Activated T-helper 2 cell treated with anti-CD3 and anti-CD28 coated beads, Interferon-gamma antibody, Interleukin-2, Interleukin-4, amounts not matched to agents 10 μg/mL and 5 μg/mL and 100 μg/mL, durations not matched to agents 14 hours and 24 hours and 36 hours (primary cell): ENCODE measurements around the gene MYO9A. TPM values are rescaled to one million over a fixed set of nuclear protein-coding genes. Genes with fewer than 3 reads are reported as not detected.
"Not testable (repeated sequence)": the region's sequence is repeated elsewhere in the genome, so short reads cannot be mapped to it uniquely, and the experiment has no call there.

ENCODE experiments used
- DNase-seq: peaks from one replicate; pipeline ENCODE4 v3.0.0; 2021; ENCODE audit warnings: low spot score
- H3K27ac Mint-ChIP-seq: one replicate; pipeline ENCODE4 v1.8.0; 2021; ENCODE audit warnings: mixed read lengths
- H3K27me3 Mint-ChIP-seq: one replicate; pipeline ENCODE4 v1.8.0; 2021; ENCODE audit warnings: low read depth, mixed read lengths
- H3K36me3 Mint-ChIP-seq: one replicate; pipeline ENCODE4 v1.8.0; 2021; ENCODE audit warnings: low read depth, mixed read lengths
- H3K4me1 Mint-ChIP-seq: one replicate; pipeline ENCODE4 v1.8.0; 2021; ENCODE audit warnings: low read depth, mixed read lengths
- H3K4me3 Mint-ChIP-seq: one replicate; pipeline ENCODE4 v1.8.0; 2021; ENCODE audit warnings: low read depth, mild to moderate bottlenecking, moderate library complexity, mixed read lengths
- H3K9me3 Mint-ChIP-seq: one replicate; pipeline ENCODE4 v1.8.0; 2021; ENCODE audit warnings: mixed read lengths
- intact Hi-C: fragments of 100-400 bp; cut with micrococcal nuclease; formaldehyde crosslinking; loops from one replicate; pipeline ENCODE4 v1.15.1; 2023
- total RNA-seq: library from RNA; stranded (reverse); gene quantifications from 2 replicates; pipeline ENCODE4 v1.2.3, GENCODE V29; 2022

The MYO9A gene
- total RNA-seq, 1 donor from 2014 or later = 26.2 TPM

DNA sequence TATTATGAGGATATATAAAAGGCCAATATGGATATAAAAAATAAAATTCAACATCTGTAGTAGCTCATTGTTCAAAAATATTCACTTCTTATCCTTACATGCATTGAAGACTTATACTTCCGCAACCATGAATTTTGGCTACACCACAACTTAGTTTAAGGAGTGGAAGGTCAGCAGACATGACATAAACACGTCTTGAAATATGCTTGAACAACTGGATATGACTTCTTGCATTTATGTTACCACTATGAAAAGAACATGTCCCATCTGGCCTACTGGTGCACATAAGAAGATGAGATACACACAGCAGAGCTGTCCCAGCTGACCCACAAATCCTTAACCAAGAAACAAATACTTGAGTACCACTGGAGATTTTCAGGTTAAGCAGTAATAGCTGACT, 52.1 kb downstream of the MYO9A start:
- H3K36me3 Mint-ChIP-seq = no peaks in the 10 kb centered on the region
- no peak overlapping the region for H3K27ac Mint-ChIP-seq
- H3K9me3 Mint-ChIP-seq = no peaks in the 10 kb centered on the region
- intact Hi-C loops = no loop called here
- H3K4me3 Mint-ChIP-seq = no peak overlapping the region
- no peaks in the 10 kb centered on the region for H3K4me1 Mint-ChIP-seq
- no peak for DNase-seq
- H3K27me3 Mint-ChIP-seq = no peaks in the 10 kb centered on the region

DNA sequence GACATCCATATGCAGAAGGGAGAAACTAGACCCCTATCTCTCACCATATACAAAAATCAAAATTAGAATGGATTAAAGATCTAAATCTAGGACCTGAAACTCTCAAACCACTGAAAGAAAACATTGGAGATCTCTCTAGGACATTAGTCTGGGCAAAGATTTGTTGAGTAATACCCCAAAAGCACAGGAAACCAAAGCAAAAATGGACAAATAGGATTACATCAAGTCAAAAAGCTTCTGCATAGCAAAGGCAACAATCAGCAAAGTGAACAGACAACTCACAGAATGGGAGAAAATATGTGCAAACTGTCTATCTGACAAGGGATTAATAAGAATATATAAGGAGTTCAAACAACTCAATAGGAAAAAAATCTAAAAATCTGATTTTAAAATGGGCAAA, 54.8 kb downstream of the MYO9A start:
- H3K27me3 Mint-ChIP-seq = no peaks in the 10 kb centered on the region
- H3K27ac Mint-ChIP-seq = no peak overlapping the region
- intact Hi-C loops = no loop called here
- H3K4me1 Mint-ChIP-seq = no peaks in the 10 kb centered on the region
- no peaks in the 10 kb centered on the region for H3K36me3 Mint-ChIP-seq
- H3K4me3 Mint-ChIP-seq = no peak overlapping the region
- no peak for DNase-seq
- H3K9me3 Mint-ChIP-seq = no peaks in the 10 kb centered on the region

DNA sequence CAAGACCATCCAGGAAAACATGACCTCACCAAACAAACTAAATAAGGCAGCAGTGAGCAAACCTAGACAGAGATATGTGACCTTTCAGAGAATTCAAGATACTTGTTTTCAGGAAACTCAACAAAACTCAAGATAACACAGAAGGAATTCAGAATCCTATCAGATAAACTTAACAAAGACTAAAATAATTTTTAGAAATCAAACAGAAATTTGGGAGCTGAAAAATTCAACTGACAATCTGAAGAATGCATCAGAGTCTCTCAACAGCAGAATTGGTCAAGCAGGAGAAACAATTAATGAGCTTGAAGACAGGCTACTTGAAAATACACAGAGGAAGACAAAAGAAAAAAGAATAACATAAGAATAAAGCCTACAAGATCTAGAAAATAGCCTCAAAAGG, 55.6 kb downstream of the MYO9A start:
- no peak for DNase-seq
- intact Hi-C loops = no loop called here
- Mint-ChIP-seq H3K9me3 (no peaks in the 10 kb centered on the region), H3K4me1 (peaks cover 4% of the 10 kb centered on the region), H3K27ac (no peak overlapping the region), H3K4me3 (no peak overlapping the region), H3K27me3 (no peaks in the 10 kb centered on the region), H3K36me3 (no peaks in the 10 kb centered on the region)

DNA sequence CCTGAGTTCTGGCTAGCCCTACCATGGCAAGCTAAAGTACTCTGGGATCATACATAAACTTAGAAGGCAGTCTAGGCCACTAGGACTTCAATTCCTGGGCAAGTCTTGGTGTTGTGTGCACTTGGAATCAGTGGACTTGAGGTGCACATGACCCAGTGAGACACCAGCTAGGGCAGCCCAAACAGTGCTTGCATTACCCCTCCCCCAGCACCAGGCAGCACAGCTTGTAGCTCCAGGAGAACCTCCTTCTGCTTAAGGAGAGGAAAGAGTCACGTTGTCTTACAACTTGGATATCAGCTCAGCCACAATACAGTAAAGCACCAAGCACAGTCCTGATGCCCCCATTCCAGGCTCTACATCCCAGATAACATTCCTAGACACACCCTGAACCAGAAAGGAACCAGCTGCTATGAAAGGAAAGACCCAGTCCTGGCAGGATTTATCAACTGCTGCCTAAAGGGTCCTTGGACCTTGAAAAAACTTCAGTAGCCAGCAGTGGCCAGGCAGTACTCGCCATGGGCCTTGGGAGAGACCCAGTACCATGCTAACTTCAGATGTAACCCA, 57.2 kb downstream of the MYO9A start:
- H3K9me3 Mint-ChIP-seq = no peaks in the 10 kb centered on the region
- H3K27me3 Mint-ChIP-seq = no peaks in the 10 kb centered on the region
- no peak overlapping the region for H3K4me3 Mint-ChIP-seq
- H3K4me1 Mint-ChIP-seq = peaks cover 4% of the 10 kb centered on the region
- no peaks in the 10 kb centered on the region for H3K36me3 Mint-ChIP-seq
- no peak for DNase-seq
- intact Hi-C loops = no loop called here
- H3K27ac Mint-ChIP-seq = no peak overlapping the region

DNA sequence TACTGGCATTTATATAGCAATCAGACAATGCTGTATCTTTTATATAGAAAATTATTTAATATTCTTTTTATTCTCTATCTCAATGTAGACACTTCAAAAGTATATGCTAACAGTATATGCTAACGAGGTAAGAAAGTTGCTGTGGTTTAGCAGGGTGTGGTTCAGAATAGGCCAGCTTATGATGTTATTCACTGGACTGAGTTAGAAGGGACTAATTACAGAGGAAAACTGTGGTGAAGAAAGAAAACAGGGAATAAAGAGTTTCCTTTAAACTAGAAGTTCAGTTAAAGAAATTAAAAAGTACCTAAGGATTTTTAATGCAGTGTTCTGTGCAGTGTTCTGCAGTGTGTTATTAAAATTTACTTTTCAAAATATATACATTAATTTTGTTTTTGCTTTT, 59.4 kb downstream of the MYO9A start:
- H3K27ac Mint-ChIP-seq = no peak overlapping the region
- intact Hi-C loops = no loop called here
- H3K9me3 Mint-ChIP-seq = peaks cover under 1% of the 10 kb centered on the region

DNA sequence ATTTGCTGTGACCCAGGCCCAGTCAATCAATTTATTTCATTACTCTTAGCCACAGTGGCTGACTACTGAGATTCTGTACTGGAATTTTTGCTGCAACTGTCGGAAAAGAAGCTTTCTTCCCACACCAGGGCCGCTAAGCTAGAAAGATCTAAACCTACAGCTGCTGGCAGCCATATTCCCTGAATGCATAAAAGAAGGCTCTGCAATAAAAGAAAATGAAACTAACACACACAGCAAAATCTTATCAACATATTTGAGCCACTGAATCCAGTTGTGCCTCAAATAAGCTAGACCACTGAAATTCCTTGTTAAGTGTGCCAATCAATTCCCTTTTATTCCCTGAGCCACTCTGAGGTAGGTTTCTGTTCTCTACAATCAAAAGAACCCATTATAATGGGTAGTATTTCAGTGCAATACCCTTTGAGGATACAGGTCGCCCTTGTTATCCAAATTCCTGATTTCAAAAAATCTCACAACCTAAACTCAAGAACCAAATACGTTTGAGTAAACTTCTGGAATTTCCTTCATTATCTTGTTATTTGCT, 60.3 kb downstream of the MYO9A start:
- Mint-ChIP-seq H3K9me3 (peaks cover 4% of the 10 kb centered on the region), H3K4me1 (peaks cover 4% of the 10 kb centered on the region), H3K4me3 (no peak overlapping the region), H3K27ac (no peak overlapping the region), H3K27me3 (no peaks in the 10 kb centered on the region), H3K36me3 (no peaks in the 10 kb centered on the region)
- no peak for DNase-seq
- intact Hi-C loops = no loop called here

More for the DNA sequence above, 59.4 kb downstream of the MYO9A start:
- no peaks in the 10 kb centered on the region for H3K27me3 Mint-ChIP-seq
- no peaks in the 10 kb centered on the region for H3K36me3 Mint-ChIP-seq
- peaks cover 4% of the 10 kb centered on the region for H3K4me1 Mint-ChIP-seq
- no peak overlapping the region for H3K4me3 Mint-ChIP-seq
- DNase-seq = no peak

DNA sequence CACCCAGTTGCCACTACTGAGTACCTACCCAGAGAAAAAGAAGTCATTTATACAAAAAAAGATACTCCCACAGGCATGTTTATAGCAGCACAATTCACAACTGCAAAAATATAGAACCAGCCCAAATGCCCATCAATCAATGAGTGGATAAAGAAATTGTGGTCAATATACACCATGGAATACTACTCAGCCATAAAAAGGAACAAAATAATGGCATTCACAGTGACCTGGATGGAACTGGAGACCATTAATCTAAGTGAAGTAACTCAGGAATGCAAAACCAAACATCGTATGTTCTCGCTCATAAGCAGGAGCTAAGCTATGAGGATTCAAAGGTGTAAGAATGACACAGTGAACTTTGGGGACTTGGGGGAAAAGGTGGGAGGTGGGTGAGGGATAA, 61.7 kb downstream of the MYO9A start:
- H3K4me3 Mint-ChIP-seq, H3K27me3 Mint-ChIP-seq, H3K27ac Mint-ChIP-seq, H3K4me1 Mint-ChIP-seq, H3K36me3 Mint-ChIP-seq, intact Hi-C loops, DNase-seq, H3K9me3 Mint-ChIP-seq: not testable (repeated sequence)

DNA sequence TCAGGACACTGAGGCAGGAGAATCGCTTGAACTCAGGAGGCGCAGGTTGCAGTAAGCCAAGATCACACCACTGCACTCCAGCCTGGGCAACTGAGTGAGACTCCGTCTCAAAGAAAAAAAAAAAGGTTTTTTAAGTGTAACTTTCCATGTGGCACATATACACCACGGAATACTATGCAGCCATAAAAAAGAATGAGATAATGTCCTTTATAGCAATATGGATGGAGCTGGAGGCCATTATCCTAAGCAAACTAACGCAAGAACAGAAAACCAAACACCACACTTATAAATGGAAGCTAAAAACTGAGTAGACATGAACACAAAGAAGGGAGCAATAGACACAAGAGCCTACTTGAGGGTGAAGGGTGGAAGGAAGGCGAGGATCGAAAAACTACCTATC, 64.7 kb downstream of the MYO9A start:
- H3K9me3 Mint-ChIP-seq, DNase-seq, H3K27me3 Mint-ChIP-seq, intact Hi-C loops, H3K4me3 Mint-ChIP-seq, H3K27ac Mint-ChIP-seq, H3K36me3 Mint-ChIP-seq, H3K4me1 Mint-ChIP-seq: not testable (repeated sequence)

DNA sequence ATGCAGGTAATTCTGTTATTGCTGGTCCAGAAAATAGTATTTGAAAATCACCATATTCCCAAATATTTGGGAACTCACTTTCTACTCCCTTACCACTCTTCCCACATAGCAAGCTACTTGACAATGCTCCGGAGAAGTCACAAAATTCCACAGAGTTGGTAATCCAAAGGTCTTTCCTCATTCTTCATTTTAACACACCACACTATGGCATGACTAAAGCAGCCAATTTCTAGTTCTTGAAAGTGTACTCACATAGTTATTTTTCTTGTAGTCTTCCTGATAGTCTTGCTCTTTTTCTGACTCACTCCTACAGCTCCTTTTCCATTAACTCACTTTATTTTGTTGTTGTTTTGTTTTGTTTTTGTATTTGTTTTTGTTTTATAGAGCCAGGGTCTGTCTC, 67.2 kb downstream of the MYO9A start:
- H3K27ac Mint-ChIP-seq = no peak overlapping the region
- H3K4me3 Mint-ChIP-seq = no peak overlapping the region
- no peaks in the 10 kb centered on the region for H3K4me1 Mint-ChIP-seq
- peaks cover 4% of the 10 kb centered on the region for H3K9me3 Mint-ChIP-seq
- no peak for DNase-seq
- intact Hi-C loops = no loop called here
- no peaks in the 10 kb centered on the region for H3K36me3 Mint-ChIP-seq
- no peaks in the 10 kb centered on the region for H3K27me3 Mint-ChIP-seq

DNA sequence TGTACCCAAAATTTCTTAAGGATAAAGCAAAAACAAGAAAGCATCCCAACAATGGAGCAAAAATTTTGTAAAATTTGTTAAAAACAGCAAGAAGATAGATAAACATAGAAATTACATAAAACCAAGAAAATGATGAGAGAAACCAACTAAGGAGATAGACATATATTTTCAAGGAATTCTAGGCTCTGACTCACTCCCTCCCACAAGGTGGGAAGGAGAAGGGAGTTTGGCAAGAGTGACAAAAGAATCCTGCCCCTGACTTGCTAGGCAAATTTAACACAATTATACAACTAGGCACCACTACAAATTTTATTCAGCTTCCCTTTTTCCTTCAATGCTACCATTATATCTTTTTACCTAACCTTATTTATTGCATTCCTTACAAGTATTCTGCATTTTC, 70.9 kb downstream of the MYO9A start:
- H3K27ac Mint-ChIP-seq = no peak overlapping the region
- H3K36me3 Mint-ChIP-seq = no peaks in the 10 kb centered on the region
- intact Hi-C loops = no loop called here
- H3K4me1 Mint-ChIP-seq = no peaks in the 10 kb centered on the region
- H3K27me3 Mint-ChIP-seq = no peaks in the 10 kb centered on the region
- H3K9me3 Mint-ChIP-seq = no peaks in the 10 kb centered on the region
- H3K4me3 Mint-ChIP-seq = no peak overlapping the region
- DNase-seq = no peak

DNA sequence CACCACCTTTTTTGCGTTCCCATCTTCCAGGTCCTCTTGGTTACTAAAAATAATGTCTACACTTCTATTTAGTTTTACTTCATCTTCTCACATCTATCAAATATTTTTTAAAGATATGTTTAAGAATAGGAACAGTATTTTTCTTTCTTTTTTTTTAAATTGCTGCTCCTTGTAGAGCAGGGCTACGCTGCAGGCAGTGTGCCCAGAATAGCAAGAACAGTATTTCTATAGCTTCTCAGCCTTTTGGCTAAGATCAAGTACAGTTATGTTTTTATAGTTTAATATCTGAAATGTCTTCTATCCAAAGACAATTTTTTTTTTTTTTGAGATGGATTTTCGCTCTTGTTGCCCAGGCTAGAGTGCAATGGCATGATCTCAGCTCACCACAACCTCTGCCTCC, 73.0 kb downstream of the MYO9A start:
- Mint-ChIP-seq H3K4me1 (no peaks in the 10 kb centered on the region), H3K27me3 (no peaks in the 10 kb centered on the region), H3K36me3 (peaks cover 2% of the 10 kb centered on the region), H3K27ac (no peak overlapping the region), H3K9me3 (no peaks in the 10 kb centered on the region), H3K4me3 (no peak overlapping the region)
- intact Hi-C loops = no loop called here
- DNase-seq = no peak

DNA sequence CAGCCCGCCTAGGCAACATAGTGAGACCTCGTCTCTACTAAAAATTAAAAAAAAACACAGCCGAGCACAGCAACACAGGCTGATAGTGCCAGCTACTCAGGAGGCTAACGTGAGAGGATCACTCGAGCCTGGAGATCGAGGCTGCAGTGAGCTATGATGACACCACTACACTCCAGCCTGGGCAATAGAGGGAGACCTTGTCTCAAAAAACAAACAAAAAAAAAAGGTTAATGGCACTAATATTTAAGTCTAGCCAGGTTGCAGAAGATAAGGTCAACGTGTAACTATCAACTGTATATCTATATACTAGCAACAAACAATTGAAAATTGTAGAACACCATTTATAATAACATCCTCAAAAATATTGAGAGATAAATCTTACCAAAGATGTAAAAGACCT, 75.1 kb downstream of the MYO9A start:
- Mint-ChIP-seq H3K27me3 (no peaks in the 10 kb centered on the region), H3K4me1 (no peaks in the 10 kb centered on the region), H3K4me3 (no peak overlapping the region), H3K36me3 (peaks cover 9% of the 10 kb centered on the region), H3K27ac (no peak overlapping the region), H3K9me3 (peaks cover 8% of the 10 kb centered on the region)
- intact Hi-C loops = no loop called here
- DNase-seq = no peak

DNA sequence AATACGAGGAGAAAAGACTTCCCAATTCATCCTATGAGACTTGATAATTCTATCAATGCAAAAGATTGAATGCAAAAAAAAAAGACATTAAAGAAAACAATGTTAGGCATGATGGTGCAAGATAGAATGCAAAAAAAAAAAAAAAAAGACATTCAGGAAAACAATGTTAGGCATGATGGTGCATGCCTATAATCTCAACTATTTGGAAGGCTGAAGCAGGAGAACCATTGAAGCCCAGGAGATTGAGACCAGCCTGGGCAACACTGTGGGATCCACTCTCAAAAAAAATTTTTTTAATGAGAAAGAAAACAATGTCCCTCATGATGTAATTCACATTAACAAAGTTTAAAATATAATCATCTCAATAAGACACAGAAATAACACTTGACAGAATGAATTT, 75.9 kb downstream of the MYO9A start:
- no peak for DNase-seq
- Mint-ChIP-seq H3K4me3 (no peak overlapping the region), H3K27ac (no peak overlapping the region), H3K4me1 (peaks cover 4% of the 10 kb centered on the region), H3K9me3 (peaks cover 14% of the 10 kb centered on the region), H3K27me3 (no peaks in the 10 kb centered on the region), H3K36me3 (peaks cover 9% of the 10 kb centered on the region)
- intact Hi-C loops = no loop called here

DNA sequence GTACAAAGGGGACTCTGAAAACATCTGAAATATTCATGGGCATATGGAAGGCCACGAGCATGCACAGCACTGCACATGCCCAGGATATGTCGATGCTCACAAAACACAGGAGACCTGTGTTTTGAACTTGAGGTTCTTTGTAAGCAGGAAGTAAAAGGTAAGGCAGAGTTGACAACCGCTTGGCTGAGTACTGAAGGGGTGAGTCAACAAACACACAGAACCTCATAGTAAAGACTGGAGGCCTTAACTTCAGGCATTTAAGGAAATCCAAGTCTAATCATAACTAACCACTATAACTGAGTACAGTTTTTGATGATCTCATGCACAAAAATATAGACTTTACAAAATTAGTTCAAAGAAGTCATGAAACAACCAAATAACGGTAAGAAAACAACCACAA, 80.6 kb downstream of the MYO9A start:
- Mint-ChIP-seq H3K27me3 (no peaks in the 10 kb centered on the region), H3K9me3 (peaks cover 19% of the 10 kb centered on the region), H3K36me3 (peaks cover 9% of the 10 kb centered on the region), H3K4me1 (peaks cover 5% of the 10 kb centered on the region), H3K27ac (no peak overlapping the region), H3K4me3 (no peak overlapping the region)
- DNase-seq = no peak
- intact Hi-C loops = no loop called here
